ENCODE results near the gene NTSR2.

Gene NTSR2

GRCh38 chr2:11618708-11619062 lies 51.3 kb downstream of the NTSR2 start:
- DNase-seq: no peak

GRCh38 chr2:11617984-11618707 lies 51.8 kb downstream of the NTSR2 start:
- no peak for DNase-seq

GRCh38 chr2:11617527-11617926 lies 52.5 kb downstream of the NTSR2 start:
- DNase-seq: no peak

- DNase-seq: no peak
Measured at GRCh38 chr2:11616851-11617415, 53.1 kb downstream of the NTSR2 start.

- no peak for DNase-seq
Measured at GRCh38 chr2:11616097-11616687, 53.8 kb downstream of the NTSR2 start.

- DNase-seq: no peak
Measured at GRCh38 chr2:11615209-11615608, 54.8 kb downstream of the NTSR2 start.

- no peak for DNase-seq
Measured at GRCh38 chr2:11613297-11613696, 56.7 kb downstream of the NTSR2 start.

GRCh38 chr2:11612553-11613215 lies 57.3 kb downstream of the NTSR2 start:
- DNase-seq: no peak

GRCh38 chr2:11611251-11611650 lies 58.7 kb downstream of the NTSR2 start:
- no peak for DNase-seq

GRCh38 chr2:11610624-11611242 lies 59.3 kb downstream of the NTSR2 start:
- no peak for DNase-seq
